Chondrocyte (in vitro differentiated cells): ENCODE results near the gene CCL28. TPM values are rescaled to one million over a fixed set of nuclear protein-coding genes. Genes with fewer than 3 reads are reported as not detected.

Source experiments
- DNase-seq: peaks from one replicate; pipeline ENCODE4 v3.0.0; 2021; ENCODE audit warnings: mixed read lengths, low spot score
- H3K27ac Mint-ChIP-seq: one replicate; pipeline ENCODE4 v1.8.0; 2021; ENCODE audit warnings: mild to moderate bottlenecking, moderate library complexity, mixed read lengths; ENCODE audit not compliant: unreplicated experiment
- H3K27me3 Mint-ChIP-seq: 2 replicates; pipeline ENCODE4 v1.8.0; 2021; ENCODE audit warnings: low read depth, mixed read lengths
- H3K36me3 Mint-ChIP-seq: 2 replicates; pipeline ENCODE4 v1.8.0; 2021; ENCODE audit warnings: low read depth, mixed read lengths
- H3K4me1 Mint-ChIP-seq: 2 replicates; pipeline ENCODE4 v1.8.0; 2021; ENCODE audit warnings: low read depth, mild to moderate bottlenecking, mixed read lengths
- H3K4me3 Mint-ChIP-seq: one replicate; pipeline ENCODE4 v1.8.0; 2021; ENCODE audit warnings: mild to moderate bottlenecking, moderate library complexity, mixed read lengths; ENCODE audit not compliant: unreplicated experiment
- H3K9me3 Mint-ChIP-seq: 2 replicates; pipeline ENCODE4 v1.8.0; 2021; ENCODE audit warnings: low read depth, mixed read lengths
- total RNA-seq: library from RNA; stranded (reverse); gene quantifications from 3 replicates; pipeline ENCODE4 v1.2.1, GENCODE V29; 2021
- TF ChIP-seq, protein P1 (sequence below): fragments of 200-600 bp; sonication (generic); IDR thresholded peaks from 2 replicates; pipeline ENCODE4 v1.5.0; 2021; ENCODE audit warnings: antibody characterized with exemption, mild to moderate bottlenecking, moderate library complexity

Gene CCL28
- total RNA-seq, 1 donor from 2014 or later: 0.10 TPM

DNA sequence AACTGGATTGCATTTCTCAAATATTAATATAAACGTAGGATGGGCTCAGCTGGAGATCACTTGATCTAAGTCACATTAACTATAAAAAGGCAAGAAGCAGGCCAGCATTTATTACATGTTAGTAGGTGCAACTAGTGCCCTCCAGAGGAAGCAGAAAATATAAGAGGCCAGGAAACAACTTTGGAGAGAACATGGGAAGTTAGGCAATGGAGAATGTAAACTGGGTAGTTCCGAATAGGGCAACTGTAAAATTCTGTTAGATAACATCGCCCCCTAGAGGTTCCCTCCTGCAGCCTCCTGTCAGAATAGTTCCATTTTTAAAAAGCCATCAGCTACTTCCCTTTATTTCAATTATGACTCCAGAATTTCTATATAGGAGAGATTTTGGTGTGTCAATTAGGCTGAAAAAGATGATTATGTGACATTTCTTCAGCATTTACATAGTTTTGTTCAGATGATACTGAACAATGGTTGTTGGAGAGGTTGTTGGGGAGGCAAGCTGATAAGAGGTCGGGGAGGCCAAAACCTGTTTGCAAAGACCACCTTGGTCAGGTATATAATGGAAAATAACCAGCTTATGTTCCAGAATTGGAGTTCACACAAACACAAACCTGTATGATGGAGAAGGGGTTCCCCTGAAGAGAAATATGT lies 22.4 kb downstream of the CCL28 start:
- DNase-seq: no peak
- TF ChIP-seq, protein P1, sequence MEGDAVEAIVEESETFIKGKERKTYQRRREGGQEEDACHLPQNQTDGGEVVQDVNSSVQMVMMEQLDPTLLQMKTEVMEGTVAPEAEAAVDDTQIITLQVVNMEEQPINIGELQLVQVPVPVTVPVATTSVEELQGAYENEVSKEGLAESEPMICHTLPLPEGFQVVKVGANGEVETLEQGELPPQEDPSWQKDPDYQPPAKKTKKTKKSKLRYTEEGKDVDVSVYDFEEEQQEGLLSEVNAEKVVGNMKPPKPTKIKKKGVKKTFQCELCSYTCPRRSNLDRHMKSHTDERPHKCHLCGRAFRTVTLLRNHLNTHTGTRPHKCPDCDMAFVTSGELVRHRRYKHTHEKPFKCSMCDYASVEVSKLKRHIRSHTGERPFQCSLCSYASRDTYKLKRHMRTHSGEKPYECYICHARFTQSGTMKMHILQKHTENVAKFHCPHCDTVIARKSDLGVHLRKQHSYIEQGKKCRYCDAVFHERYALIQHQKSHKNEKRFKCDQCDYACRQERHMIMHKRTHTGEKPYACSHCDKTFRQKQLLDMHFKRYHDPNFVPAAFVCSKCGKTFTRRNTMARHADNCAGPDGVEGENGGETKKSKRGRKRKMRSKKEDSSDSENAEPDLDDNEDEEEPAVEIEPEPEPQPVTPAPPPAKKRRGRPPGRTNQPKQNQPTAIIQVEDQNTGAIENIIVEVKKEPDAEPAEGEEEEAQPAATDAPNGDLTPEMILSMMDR: peak; percentile 95
- peaks cover 5% of the 10 kb centered on the region for H3K27me3 Mint-ChIP-seq
- H3K36me3 Mint-ChIP-seq: no peaks in the 10 kb centered on the region
- no peak overlapping the region for H3K4me3 Mint-ChIP-seq
- no peak overlapping the region for H3K27ac Mint-ChIP-seq
- H3K4me1 Mint-ChIP-seq: peaks cover 7% of the 10 kb centered on the region
- H3K9me3 Mint-ChIP-seq: no peaks in the 10 kb centered on the region

DNA sequence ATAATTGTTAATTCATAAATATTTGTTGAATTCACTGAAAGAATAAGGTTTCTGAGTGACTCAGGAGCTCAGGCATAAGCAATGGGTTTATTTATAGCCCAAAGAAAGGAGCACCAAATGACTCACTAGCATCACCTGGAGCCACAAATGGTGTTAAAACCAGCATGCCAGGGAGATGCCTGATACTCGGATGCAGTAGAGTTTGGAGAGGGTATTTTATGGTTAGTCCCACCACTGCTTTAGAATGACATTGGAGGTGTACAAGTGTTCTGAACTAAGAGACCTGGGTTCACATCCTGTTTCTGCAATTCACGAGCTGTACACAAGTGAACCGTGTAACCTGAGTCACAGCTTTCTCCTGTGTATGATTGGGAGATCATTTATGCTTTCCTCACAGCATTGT lies 25.2 kb downstream of the CCL28 start:
- TF ChIP-seq, protein P1: no peak
- Mint-ChIP-seq H3K9me3 (no peaks in the 10 kb centered on the region), H3K4me3 (no peak overlapping the region), H3K27ac (no peak overlapping the region), H3K4me1 (peaks cover 7% of the 10 kb centered on the region), H3K36me3 (no peaks in the 10 kb centered on the region), H3K27me3 (peaks cover 19% of the 10 kb centered on the region)
- DNase-seq: no peak

DNA sequence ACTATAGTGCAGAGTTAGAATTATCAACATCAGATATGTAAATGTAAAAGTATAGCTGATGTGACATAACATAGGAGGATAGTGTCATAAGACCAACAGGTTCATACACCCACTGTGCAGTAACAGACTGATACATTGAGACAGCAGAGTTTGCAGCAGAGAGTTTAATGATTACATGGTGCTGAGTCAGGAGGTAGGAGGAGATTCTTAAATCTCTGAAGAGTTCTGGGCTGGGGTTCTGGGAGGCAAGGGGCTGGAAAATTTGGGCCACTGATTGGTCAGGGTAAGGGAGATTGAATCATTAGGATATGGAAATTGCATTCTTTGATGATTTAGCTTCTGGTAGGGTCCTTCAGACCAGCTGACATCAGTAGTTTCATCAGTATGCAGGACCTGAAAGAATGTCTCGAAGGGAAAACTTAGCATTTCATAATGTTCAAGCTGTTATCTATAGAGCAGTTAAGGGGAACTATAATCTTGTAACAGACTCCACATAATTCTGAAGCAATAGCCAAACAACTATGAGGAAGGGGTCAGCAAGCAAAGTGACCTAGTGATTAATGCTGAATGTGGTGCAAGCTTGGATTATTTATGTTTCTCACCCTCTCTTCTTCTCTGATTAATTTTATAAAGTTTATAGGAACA lies 35.6 kb downstream of the CCL28 start:
- no peak for DNase-seq
- Mint-ChIP-seq H3K36me3 (no peaks in the 10 kb centered on the region), H3K9me3 (peaks cover 9% of the 10 kb centered on the region), H3K27ac (no peak overlapping the region), H3K4me1 (no peaks in the 10 kb centered on the region), H3K4me3 (no peak overlapping the region), H3K27me3 (peaks cover 4% of the 10 kb centered on the region)
- TF ChIP-seq, protein P1: no peak

DNA sequence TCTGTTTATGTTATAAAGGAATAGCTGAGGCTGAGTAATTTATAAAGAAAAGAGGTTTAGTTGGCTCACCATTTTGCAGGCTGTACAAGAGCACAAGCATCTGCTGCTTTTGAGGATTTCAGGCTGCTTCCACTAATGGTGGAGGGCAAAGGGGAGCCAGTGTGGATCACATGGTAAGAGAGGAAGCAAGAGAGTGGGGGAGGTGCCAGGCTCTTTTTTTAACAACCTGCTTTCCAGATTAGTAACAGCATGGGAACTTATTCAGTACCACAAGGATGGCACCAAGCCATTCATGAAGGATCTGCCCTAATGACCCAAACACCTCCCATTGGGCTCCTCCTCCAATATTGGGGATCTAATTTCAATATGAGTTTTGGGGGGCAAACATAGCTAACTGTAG lies 40.4 kb downstream of the CCL28 start:
- DNase-seq: no peak
- no peak overlapping the region for H3K27ac Mint-ChIP-seq
- no peak overlapping the region for H3K4me3 Mint-ChIP-seq
- H3K36me3 Mint-ChIP-seq: no peaks in the 10 kb centered on the region
- no peaks in the 10 kb centered on the region for H3K4me1 Mint-ChIP-seq
- TF ChIP-seq, protein P1: no peak
- peaks cover 9% of the 10 kb centered on the region for H3K9me3 Mint-ChIP-seq
- no peaks in the 10 kb centered on the region for H3K27me3 Mint-ChIP-seq

DNA sequence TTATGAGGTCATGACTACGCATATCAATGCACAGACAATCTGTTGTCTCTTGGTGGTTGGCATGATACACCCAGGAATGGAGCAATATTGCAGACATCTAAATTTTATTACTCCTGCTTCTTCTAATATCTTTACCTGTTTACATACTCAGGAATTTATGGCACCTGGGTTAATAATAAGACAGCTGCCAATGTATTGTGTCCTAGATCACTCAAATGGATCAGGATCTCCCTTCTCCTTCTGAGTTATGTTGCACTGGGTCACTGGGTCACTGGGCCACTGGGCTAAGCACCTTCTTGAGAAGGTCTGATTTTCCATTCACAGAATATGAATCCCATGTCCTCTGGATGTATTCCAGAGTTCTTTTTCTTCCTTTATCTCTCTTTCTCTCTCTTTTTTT lies 41.8 kb downstream of the CCL28 start:
- no peak for DNase-seq
- TF ChIP-seq, protein P1: no peak
- H3K27me3 Mint-ChIP-seq: peaks cover 9% of the 10 kb centered on the region
- H3K36me3 Mint-ChIP-seq: no peaks in the 10 kb centered on the region
- no peak overlapping the region for H3K4me3 Mint-ChIP-seq
- no peak overlapping the region for H3K27ac Mint-ChIP-seq
- H3K9me3 Mint-ChIP-seq: peaks cover 2% of the 10 kb centered on the region
- H3K4me1 Mint-ChIP-seq: no peaks in the 10 kb centered on the region
